ENCODE measurements around the gene CAB39L.

The CAB39L gene

DNA sequence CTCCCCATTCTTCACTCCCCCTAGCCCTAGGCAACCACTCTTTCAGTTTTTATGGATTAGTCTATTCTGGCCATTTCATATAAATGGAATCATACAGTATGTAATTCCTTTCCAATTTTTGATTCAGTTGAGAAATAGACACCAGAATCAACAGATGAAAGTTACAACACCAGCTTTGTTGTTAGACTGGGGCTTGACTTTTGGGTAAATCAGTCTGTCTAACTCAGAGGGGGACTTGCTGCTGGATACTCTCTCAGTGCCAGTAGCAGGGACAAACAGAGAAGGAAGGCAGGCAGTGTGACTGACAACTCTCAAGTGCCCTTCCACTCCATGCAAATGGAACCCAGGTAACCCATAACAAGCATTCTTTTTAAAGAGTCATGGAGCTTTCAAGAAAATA lies 155.4 kb downstream of the CAB39L start:
- no peak for DNase-seq (ENCODE audit: low read depth, low spot score)

DNA sequence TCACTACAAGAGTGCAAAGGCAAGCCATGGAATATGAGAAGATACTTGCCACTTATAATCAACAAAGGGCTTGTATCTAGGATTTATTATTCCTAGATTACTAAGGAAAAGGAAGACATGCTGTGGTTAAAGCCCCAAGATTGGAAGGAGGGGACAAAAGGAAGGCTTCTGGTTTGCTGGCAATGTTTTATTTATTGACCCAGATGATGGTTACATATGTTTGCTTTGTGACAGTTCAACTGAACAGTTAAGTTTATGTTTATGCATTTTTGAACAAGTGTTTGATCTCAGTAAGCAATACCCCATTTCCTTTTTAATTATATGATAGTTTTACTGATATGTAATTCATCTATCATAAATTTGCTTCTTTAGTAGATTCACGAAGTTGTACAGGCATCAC lies 155.9 kb downstream of the CAB39L start:
- no peak for DNase-seq (ENCODE audit: low read depth, low spot score)

DNA sequence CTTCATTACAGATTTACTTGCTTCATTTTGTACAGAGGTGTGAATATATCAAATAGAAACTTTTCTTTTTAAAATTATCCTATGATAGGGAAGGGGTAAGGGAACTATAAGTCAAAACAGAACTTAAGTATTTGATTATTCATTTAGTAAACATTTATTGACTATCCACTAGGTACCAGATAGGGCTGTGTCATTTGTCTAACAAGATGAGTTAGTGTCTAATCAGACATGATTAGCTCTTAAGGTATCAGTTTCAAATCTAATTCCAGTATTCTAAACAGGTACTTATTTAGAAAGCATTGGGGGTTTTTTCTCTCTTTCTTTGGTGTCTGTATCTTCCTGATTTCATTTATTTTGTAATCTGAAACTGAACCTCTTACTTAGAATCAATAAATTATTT lies 164.0 kb downstream of the CAB39L start:
- no peak for DNase-seq (ENCODE audit: low read depth, low spot score)

DNA sequence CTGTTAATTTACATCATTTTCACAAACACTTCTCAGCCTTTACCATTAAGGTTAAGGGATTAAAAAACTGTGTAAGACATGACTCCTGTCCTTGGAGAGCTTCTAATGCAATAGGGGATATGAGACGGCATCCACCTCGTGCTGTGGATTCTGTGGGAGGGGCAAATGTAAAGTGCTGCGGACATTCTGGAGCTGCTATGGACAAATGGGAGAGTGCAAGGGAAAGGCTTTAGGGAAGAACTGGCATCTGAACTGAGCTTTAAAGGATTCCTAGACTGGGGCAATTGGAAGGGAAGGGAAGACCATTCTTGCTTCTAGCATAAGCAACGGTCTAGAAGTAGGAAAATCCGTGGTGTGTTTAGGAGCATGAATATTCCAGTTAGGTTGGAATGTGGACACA lies 164.8 kb downstream of the CAB39L start:
- no peak for DNase-seq (ENCODE audit: low read depth, low spot score)

DNA sequence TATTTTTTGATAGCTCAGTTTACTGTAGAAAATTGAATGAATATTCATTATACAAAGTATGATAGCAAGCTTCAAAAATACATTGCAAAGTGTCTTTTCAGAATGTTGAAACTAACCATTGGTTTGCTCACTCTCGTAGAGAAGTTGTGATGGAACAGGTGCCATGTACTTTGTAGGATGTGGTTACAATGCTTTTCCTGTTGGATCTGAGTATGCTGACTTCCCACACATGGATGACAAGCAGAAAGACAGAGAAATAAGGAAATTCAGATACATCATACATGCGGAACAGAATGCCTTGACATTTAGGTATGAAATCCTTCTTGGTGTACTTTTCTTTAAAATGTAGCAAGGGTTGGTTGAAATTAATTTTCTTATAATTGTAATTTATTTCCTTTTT lies 165.7 kb downstream of the CAB39L start:
- no peak for DNase-seq (ENCODE audit: low read depth, low spot score)

DNA sequence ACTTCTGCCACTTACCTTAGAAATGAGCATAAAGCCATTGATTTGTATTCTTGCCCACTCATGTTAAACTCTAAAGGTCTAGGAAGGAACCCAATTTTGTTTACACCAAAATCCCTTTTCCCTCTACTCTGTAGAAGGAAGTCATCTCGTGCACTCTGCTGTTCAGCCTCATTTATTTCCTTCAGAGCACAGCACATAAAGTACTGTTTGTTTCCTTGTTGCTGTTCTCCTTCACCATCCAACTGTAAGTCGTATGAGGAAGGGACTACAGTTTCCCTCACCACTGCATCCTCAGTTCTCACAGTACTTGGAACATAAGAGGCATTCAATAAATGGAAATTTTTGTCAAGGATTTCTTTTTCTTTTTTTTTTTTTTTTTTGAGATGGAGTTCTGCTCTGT lies 171.6 kb downstream of the CAB39L start:
- DNase-seq (ENCODE audit: low read depth, low spot score) = no peak

DNA sequence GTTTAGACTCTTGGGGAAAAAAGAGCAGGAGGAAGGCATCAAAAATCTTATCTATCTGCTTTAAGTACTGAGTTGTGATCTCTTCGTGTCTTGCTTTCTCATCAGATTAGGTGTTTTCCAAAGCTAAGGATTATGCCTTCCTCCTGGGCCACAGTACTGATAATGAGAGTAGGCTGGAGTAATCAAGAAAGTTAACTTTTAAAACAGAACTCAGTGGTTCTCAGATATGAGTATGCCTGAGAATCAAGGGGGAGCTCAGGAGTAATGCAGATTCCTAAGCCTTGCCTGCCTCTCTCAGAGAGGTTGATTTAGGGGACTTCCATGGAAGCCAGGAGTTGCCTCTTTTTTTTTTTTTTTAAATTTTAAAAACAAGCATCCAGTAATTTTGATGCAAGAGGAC lies 172.6 kb downstream of the CAB39L start:
- DNase-seq (ENCODE audit: low read depth, low spot score) = no peak

DNA sequence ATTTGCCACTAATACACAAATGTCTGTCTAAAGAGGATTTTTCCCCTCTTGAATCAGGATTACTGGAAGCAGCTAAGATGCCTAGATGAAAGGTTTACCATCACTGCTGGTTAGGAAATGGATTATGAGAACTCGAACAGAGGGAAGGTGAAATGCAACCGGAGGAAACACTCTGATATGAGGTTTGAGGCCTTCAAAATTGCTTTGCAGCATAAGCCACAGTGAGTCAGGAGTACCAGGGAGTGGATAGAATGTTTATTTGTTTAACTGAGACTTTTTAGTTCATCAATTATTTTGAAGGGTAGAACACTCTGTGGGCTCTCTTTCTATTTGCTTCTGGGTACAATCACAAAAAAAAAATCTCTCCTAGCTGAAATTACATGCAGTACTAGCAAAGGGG lies 178.0 kb downstream of the CAB39L start:
- no peak for DNase-seq (ENCODE audit: low read depth, low spot score)

DNA sequence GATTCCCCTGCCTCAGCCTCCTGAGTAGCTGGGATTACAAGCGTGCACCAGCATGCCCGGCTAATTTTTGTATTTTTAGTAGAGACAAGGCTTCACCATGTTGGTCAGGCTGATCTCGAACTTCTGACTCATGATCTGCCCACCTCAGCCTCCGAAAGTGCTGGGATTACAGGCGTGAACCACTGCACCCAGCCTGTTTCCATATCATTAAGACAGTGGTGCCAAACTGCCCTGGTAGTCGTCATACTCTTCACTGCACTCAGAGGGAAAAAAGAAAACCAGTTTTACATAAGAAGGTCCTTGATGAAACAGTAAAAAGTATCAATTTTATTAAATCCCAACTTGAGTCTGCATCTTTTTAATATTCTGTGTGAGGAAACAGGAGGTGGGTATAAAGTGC lies 181.2 kb downstream of the CAB39L start:
- DNase-seq (ENCODE audit: low read depth, low spot score) = no peak

DNA sequence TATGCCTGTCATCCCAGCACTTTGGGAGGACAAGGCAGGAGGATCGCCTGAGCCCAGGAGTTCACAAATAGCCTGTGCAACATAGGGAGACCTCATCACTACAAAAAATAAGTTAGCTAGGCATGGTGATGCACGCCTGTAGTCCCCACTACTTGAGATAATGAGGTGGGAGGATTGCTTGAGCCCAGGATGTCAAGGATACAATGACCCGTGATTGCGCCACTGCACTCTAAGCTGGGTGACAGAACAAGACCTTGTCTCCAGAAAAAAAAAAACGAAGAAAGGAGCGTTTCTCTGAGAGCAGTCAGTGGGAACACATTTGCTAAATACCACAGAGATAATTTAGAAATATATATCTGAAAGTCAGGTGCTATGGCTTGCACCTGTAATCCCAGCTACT lies 184.3 kb downstream of the CAB39L start:
- DNase-seq (ENCODE audit: low read depth, low spot score) = no peak

Measured in brain pericyte (primary cell).